ENCODE measurements around the gene TBCEL.
A peak's percentile ranks its signal among the peaks of the same experiment; 100 is the strongest.

The TBCEL gene

GRCh38 chr11:121067026-121067425, 43.1 kb downstream of the TBCEL start:
- DNase-seq (ENCODE audit: insufficient read length, low spot score) (no peak), FAIRE-seq (no peak)
- TF ChIP-seq POLR2A (IDR thresholded peaks at IDR 0.05; ENCODE audit: low read depth, low read length) (no peak), TAF1 (IDR thresholded peaks at IDR 0.05; ENCODE audit: low read depth, low read length) (no peak), PAX5 (IDR thresholded peaks at IDR 0.05; ENCODE audit: insufficient read depth, low read length, severe bottlenecking) (no peak), POLR2AphosphoS5 (IDR thresholded peaks at IDR 0.05; ENCODE audit: low read depth, low read length) (no peak), POU2F2 (IDR thresholded peaks at IDR 0.05; ENCODE audit: low read depth, low read length) (no peak), SPI1 (IDR thresholded peaks at IDR 0.05; ENCODE audit: low read depth, low read length) (no peak)

- DNase-seq (ENCODE audit: insufficient read length, low spot score) = no peak
- FAIRE-seq = no peak
- TF ChIP-seq POLR2AphosphoS5 (IDR thresholded peaks at IDR 0.05; ENCODE audit: low read depth, low read length) = no peak
- TF ChIP-seq POU2F2 (IDR thresholded peaks at IDR 0.05; ENCODE audit: low read depth, low read length) = no peak
- no peak for TF ChIP-seq TAF1 (IDR thresholded peaks at IDR 0.05; ENCODE audit: low read depth, low read length)
- TF ChIP-seq PAX5 (IDR thresholded peaks at IDR 0.05; ENCODE audit: insufficient read depth, low read length, severe bottlenecking) = no peak
- no peak for TF ChIP-seq POLR2A (IDR thresholded peaks at IDR 0.05; ENCODE audit: low read depth, low read length)
- no peak for TF ChIP-seq SPI1 (IDR thresholded peaks at IDR 0.05; ENCODE audit: low read depth, low read length)
Measured at GRCh38 chr11:121067453-121067852, 43.6 kb downstream of the TBCEL start.

GRCh38 chr11:121067962-121068647, 44.2 kb downstream of the TBCEL start:
- TF ChIP-seq PAX5 (IDR thresholded peaks at IDR 0.05; ENCODE audit: insufficient read depth, low read length, severe bottlenecking) (no peak), POLR2AphosphoS5 (IDR thresholded peaks at IDR 0.05; ENCODE audit: low read depth, low read length) (no peak), POLR2A (IDR thresholded peaks at IDR 0.05; ENCODE audit: low read depth, low read length) (no peak), TAF1 (IDR thresholded peaks at IDR 0.05; ENCODE audit: low read depth, low read length) (no peak), SPI1 (IDR thresholded peaks at IDR 0.05; ENCODE audit: low read depth, low read length) (no peak), POU2F2 (IDR thresholded peaks at IDR 0.05; ENCODE audit: low read depth, low read length) (no peak)
- no peak for FAIRE-seq
- DNase-seq (ENCODE audit: insufficient read length, low spot score) = no peak

- FAIRE-seq = no peak
- TF ChIP-seq PAX5 (IDR thresholded peaks at IDR 0.05; ENCODE audit: insufficient read depth, low read length, severe bottlenecking) (no peak), POLR2AphosphoS5 (IDR thresholded peaks at IDR 0.05; ENCODE audit: low read depth, low read length) (no peak), POU2F2 (IDR thresholded peaks at IDR 0.05; ENCODE audit: low read depth, low read length) (no peak), TAF1 (IDR thresholded peaks at IDR 0.05; ENCODE audit: low read depth, low read length) (no peak), SPI1 (IDR thresholded peaks at IDR 0.05; ENCODE audit: low read depth, low read length) (no peak), POLR2A (IDR thresholded peaks at IDR 0.05; ENCODE audit: low read depth, low read length) (no peak)
Measured at GRCh38 chr11:121068787-121069186, 44.9 kb downstream of the TBCEL start.

GRCh38 chr11:121070951-121071845, 47.3 kb downstream of the TBCEL start:
- DNase-seq (ENCODE audit: insufficient read length, low spot score) = no peak
- FAIRE-seq = no peak
- no peak for TF ChIP-seq POLR2A (IDR thresholded peaks at IDR 0.05; ENCODE audit: low read depth, low read length)
- TF ChIP-seq PAX5 (IDR thresholded peaks at IDR 0.05; ENCODE audit: insufficient read depth, low read length, severe bottlenecking) = no peak
- no peak for TF ChIP-seq POLR2AphosphoS5 (IDR thresholded peaks at IDR 0.05; ENCODE audit: low read depth, low read length)
- peak; percentile 34; the same call in 1 of the 2 replicates for TF ChIP-seq SPI1 (IDR thresholded peaks at IDR 0.05; ENCODE audit: low read depth, low read length)
- no peak for TF ChIP-seq POU2F2 (IDR thresholded peaks at IDR 0.05; ENCODE audit: low read depth, low read length)
- no peak for TF ChIP-seq TAF1 (IDR thresholded peaks at IDR 0.05; ENCODE audit: low read depth, low read length)

More at GRCh38 chr11:121068787-121069186, 44.9 kb downstream of the TBCEL start:
- no peak for DNase-seq (ENCODE audit: insufficient read length, low spot score)

- DNase-seq (ENCODE audit: insufficient read length, low spot score) (no peak), FAIRE-seq (no peak)
- no peak for TF ChIP-seq POU2F2 (IDR thresholded peaks at IDR 0.05; ENCODE audit: low read depth, low read length)
- TF ChIP-seq SPI1 (IDR thresholded peaks at IDR 0.05; ENCODE audit: low read depth, low read length) = no peak
- TF ChIP-seq PAX5 (IDR thresholded peaks at IDR 0.05; ENCODE audit: insufficient read depth, low read length, severe bottlenecking) = no peak
- TF ChIP-seq POLR2A (IDR thresholded peaks at IDR 0.05; ENCODE audit: low read depth, low read length) = no peak
- no peak for TF ChIP-seq TAF1 (IDR thresholded peaks at IDR 0.05; ENCODE audit: low read depth, low read length)
- no peak for TF ChIP-seq POLR2AphosphoS5 (IDR thresholded peaks at IDR 0.05; ENCODE audit: low read depth, low read length)
Measured at GRCh38 chr11:121071846-121072450, 48.0 kb downstream of the TBCEL start.

GRCh38 chr11:121081321-121081720, 57.4 kb downstream of the TBCEL start:
- DNase-seq (ENCODE audit: insufficient read length, low spot score) (no peak), FAIRE-seq (no peak)
- TF ChIP-seq POU2F2 (IDR thresholded peaks at IDR 0.05; ENCODE audit: low read depth, low read length) (no peak), POLR2AphosphoS5 (IDR thresholded peaks at IDR 0.05; ENCODE audit: low read depth, low read length) (no peak), TAF1 (IDR thresholded peaks at IDR 0.05; ENCODE audit: low read depth, low read length) (no peak), SPI1 (IDR thresholded peaks at IDR 0.05; ENCODE audit: low read depth, low read length) (no peak), POLR2A (IDR thresholded peaks at IDR 0.05; ENCODE audit: low read depth, low read length) (no peak), PAX5 (IDR thresholded peaks at IDR 0.05; ENCODE audit: insufficient read depth, low read length, severe bottlenecking) (no peak)

GRCh38 chr11:121082219-121082618, 58.3 kb downstream of the TBCEL start:
- FAIRE-seq = peak; percentile 23
- TF ChIP-seq TAF1 (IDR thresholded peaks at IDR 0.05; ENCODE audit: low read depth, low read length) (no peak), POU2F2 (IDR thresholded peaks at IDR 0.05; ENCODE audit: low read depth, low read length) (no peak), POLR2A (IDR thresholded peaks at IDR 0.05; ENCODE audit: low read depth, low read length) (no peak), POLR2AphosphoS5 (IDR thresholded peaks at IDR 0.05; ENCODE audit: low read depth, low read length) (no peak), SPI1 (IDR thresholded peaks at IDR 0.05; ENCODE audit: low read depth, low read length) (peak; percentile 55), PAX5 (IDR thresholded peaks at IDR 0.05; ENCODE audit: insufficient read depth, low read length, severe bottlenecking) (no peak)
- DNase-seq (ENCODE audit: insufficient read length, low spot score) = no peak
